GM23248 (cell line): Measurements from ENCODE around the gene RERE.

ENCODE experiments used
- EZH2 ChIP-seq: fragments of 200-600 bp; sonication (generic); IDR thresholded peaks from 2 replicates; pipeline ENCODE4 v1.6.1; 2018; ENCODE audit warnings: antibody characterized with exemption, mild to moderate bottlenecking; ENCODE audit not compliant: insufficient read depth, poor library complexity, severe bottlenecking
- EZH2phosphoT487 ChIP-seq: fragments of 200-600 bp; sonication (generic); IDR thresholded peaks from 2 replicates; pipeline ENCODE4 v1.6.1; 2018; ENCODE audit warnings: antibody characterized with exemption, moderate library complexity, mild to moderate bottlenecking, low read depth; ENCODE audit not compliant: insufficient read depth

DNA sequence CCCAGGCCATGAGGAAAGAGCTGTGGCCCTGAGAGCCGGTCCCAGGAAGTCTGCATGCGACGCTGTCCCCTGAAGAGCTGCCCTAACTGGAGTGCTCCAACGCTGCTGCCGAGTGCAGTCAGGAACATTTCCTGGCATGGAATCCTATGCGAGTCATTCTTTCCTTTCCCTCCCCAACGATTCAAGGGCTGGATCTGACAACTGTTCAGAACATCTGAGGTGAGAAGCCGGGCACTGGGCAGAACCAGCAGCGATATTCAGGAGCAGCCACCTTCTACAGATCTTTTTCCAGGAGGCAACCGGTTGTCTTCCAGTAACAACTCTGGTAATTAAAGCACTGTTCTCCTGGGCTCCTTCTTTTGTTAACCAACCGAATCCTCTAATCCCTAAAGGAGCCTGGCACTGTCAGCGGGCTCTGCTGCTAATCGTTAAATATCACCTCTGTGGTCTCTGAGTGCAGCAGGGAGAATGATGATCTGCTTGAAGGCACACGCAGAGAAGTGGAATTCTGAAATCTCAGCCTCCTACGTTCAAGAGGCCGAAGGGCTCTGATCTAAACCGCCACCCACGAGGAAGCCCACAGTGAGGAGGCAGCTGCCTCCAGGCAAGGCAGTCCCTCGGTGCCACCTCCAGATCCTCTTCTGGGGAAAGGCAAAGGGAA, 443.7 kb downstream of the RERE start:
- TF ChIP-seq EZH2: no peak
- TF ChIP-seq EZH2phosphoT487: no peak
